Panc1 (cell line): ENCODE data around the gene FBXL17.

ENCODE experiments used
- CTCF ChIP-seq: fragments of 450-650 bp; IDR thresholded peaks from 2 replicates; pipeline ENCODE4 v1.5.1; 2017; ENCODE audit warnings: mild to moderate bottlenecking
- POLR2AphosphoS5 ChIP-seq: IDR thresholded peaks from 2 replicates; pipeline ENCODE4 v1.6.1; 2012; ENCODE audit warnings: mild to moderate bottlenecking, low read depth, low read length, moderate library complexity
- TCF7L2 ChIP-seq: IDR thresholded peaks from 2 replicates; pipeline ENCODE4 v1.6.1; 2011; ENCODE audit warnings: mild to moderate bottlenecking, low read depth, low read length, inconsistent platforms
- TF ChIP-seq, protein P1 (sequence below), 2 experiments: IDR thresholded peaks; 2 replicates each; pipeline ENCODE4 v1.6.1; 2011 to 2012; ENCODE audit warnings: low read depth in 2 of 2, control low read depth in 1 of 2, low read length in 1 of 2, mild to moderate bottlenecking in 1 of 2, moderate library complexity in 1 of 2; ENCODE audit not compliant: insufficient read depth in 1 of 2

DNA sequence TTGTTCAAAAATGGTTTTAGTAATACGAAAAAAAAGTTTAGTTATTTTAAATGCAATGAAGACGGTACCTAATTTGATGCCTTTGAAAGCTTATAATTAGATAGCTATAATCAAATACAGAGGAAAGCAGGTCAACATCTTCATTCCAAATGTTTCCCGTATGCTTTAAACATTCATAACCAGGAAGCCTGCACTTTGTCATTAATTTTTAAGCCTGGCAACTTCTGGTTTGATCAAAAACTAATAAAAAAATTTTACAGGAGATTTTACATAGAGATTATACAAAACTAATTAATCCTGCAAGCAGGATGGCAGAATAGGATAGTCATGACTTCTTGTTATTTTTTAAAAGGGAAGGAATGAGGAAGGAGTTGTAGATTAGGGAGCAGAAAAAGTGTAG lies 353.0 kb downstream of the FBXL17 start:
- TF ChIP-seq POLR2AphosphoS5 (no peak), CTCF (no peak), TCF7L2 (no peak)
- TF ChIP-seq, protein P1, sequence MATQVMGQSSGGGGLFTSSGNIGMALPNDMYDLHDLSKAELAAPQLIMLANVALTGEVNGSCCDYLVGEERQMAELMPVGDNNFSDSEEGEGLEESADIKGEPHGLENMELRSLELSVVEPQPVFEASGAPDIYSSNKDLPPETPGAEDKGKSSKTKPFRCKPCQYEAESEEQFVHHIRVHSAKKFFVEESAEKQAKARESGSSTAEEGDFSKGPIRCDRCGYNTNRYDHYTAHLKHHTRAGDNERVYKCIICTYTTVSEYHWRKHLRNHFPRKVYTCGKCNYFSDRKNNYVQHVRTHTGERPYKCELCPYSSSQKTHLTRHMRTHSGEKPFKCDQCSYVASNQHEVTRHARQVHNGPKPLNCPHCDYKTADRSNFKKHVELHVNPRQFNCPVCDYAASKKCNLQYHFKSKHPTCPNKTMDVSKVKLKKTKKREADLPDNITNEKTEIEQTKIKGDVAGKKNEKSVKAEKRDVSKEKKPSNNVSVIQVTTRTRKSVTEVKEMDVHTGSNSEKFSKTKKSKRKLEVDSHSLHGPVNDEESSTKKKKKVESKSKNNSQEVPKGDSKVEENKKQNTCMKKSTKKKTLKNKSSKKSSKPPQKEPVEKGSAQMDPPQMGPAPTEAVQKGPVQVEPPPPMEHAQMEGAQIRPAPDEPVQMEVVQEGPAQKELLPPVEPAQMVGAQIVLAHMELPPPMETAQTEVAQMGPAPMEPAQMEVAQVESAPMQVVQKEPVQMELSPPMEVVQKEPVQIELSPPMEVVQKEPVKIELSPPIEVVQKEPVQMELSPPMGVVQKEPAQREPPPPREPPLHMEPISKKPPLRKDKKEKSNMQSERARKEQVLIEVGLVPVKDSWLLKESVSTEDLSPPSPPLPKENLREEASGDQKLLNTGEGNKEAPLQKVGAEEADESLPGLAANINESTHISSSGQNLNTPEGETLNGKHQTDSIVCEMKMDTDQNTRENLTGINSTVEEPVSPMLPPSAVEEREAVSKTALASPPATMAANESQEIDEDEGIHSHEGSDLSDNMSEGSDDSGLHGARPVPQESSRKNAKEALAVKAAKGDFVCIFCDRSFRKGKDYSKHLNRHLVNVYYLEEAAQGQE (IDR thresholded peaks at IDR 0.05; ENCODE audit: insufficient read depth in 1 of 2, low read depth in 2 of 2, low read length in 1 of 2), result no peak
